ENCODE data around the gene CDC42EP1. TPM values are rescaled to one million over a fixed set of nuclear protein-coding genes. Genes with fewer than 3 reads are reported as not detected.

CDC42EP1 gene
- total RNA-seq, 2 donors from 2014 or later, result 28.6 to 97.0 TPM

- intact Hi-C loops (cut with DNase I), result no loop called here
- Histone ChIP-seq H3K27me3 (replicated peaks; ENCODE audit: insufficient read depth) (no peaks in the 10 kb centered on the region), H3K9me3 (no peaks in the 10 kb centered on the region), H3K4me3 (no peak overlapping the region), H3K4me1 (replicated peaks) (no peaks in the 10 kb centered on the region), H3K36me3 (no peaks in the 10 kb centered on the region), H3K27ac (no peak overlapping the region)
- DNase-seq (ENCODE audit: low spot score), result no peak
- TF ChIP-seq POLR2AphosphoS5 (IDR thresholded peaks at IDR 0.05) (no peak), POLR2A (IDR thresholded peaks at IDR 0.05) (no peak)
- TF ChIP-seq, protein P1, sequence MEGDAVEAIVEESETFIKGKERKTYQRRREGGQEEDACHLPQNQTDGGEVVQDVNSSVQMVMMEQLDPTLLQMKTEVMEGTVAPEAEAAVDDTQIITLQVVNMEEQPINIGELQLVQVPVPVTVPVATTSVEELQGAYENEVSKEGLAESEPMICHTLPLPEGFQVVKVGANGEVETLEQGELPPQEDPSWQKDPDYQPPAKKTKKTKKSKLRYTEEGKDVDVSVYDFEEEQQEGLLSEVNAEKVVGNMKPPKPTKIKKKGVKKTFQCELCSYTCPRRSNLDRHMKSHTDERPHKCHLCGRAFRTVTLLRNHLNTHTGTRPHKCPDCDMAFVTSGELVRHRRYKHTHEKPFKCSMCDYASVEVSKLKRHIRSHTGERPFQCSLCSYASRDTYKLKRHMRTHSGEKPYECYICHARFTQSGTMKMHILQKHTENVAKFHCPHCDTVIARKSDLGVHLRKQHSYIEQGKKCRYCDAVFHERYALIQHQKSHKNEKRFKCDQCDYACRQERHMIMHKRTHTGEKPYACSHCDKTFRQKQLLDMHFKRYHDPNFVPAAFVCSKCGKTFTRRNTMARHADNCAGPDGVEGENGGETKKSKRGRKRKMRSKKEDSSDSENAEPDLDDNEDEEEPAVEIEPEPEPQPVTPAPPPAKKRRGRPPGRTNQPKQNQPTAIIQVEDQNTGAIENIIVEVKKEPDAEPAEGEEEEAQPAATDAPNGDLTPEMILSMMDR (IDR thresholded peaks at IDR 0.05), result no peak
- WGBS, result 100% methylated on average over 1 of the region's 1 CpG
Observed at GRCh38 chr22:37516456-37516855, 43.8 kb upstream of the CDC42EP1 start.

DNA sequence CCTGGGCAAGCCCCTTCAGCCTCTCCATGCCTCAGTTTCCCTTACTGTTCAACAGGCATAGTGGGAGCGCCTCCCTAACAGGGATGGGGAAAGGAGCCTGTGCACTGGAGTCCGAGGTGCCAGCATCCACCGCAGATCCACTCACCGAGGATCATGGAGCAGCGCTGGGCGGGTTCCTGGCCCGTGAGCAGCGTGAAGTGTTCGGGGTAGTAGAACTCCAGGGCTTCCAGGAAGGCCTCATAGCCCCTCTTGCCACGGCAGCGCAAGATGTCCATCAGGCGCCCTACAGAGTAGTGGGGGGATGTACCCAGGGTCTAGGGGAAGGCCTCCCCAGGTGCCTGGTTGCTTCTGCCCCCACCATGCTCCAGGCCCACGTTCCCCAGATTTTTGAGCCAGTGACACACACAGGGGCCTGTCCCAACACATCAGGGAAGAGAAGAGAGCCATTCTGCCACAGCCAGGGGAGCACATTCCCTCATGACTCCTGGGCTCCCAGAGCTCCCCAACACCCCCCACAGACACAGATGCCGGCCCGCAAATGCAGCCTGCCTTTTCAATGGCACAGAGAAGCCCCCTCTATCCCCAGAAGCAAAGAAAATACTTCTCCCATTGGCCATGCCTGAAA, 42.3 kb upstream of the CDC42EP1 start:
- intact Hi-C loops (cut with DNase I), result no loop called here
- DNase-seq (ENCODE audit: low spot score), result no peak
- Histone ChIP-seq H3K4me3 (peak overlapping the region; percentile 52 to 65), H3K27ac (peak overlapping the region in 1 of 2 donors; percentile 41), H3K4me1 (replicated peaks) (no peaks in the 10 kb centered on the region), H3K9me3 (no peaks in the 10 kb centered on the region), H3K36me3 (no peaks in the 10 kb centered on the region), H3K27me3 (replicated peaks; ENCODE audit: insufficient read depth) (no peaks in the 10 kb centered on the region)
- 85% methylated on average over 15 of the region's 15 CpGs for WGBS
- TF ChIP-seq POLR2A (IDR thresholded peaks at IDR 0.05) (no peak), POLR2AphosphoS5 (IDR thresholded peaks at IDR 0.05) (no peak)
- TF ChIP-seq, protein P1 (IDR thresholded peaks at IDR 0.05), result no peak

DNA sequence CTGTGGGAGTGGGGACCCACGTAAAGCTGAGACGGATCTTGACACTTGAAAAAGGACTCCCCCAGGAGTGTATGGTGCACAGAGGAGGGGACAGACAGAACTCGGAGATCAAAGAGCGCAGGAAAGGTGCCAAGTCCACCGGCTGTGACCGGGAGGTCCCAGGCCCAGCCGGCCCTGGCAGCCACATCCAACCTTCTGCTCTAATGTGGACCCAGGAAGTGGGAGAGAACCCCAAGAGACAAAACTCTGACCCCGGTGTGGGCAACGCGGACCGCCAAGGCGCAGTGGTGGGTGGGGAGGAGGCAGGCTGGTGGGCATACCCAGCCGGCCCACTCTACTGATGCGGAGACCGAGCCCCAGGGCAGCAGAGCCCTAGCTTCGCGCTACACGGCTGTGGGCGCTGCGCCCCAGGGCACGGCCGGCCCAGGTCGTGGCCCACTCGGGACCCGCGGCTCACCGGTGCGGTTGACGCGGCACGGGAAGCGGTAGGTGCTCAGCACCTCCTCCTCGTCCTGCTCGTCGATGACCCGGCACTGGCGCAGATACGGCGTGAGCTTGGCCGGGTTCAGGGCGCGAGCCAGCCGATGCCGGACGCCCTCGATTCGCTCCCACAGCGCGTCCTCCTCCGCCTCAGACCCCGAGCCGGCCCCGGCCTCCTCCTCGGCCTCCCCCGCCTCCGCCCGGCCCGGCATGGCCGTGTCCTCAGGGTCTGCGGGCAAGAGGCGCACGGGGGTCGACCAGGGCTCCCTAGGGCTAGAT, 41.6 kb upstream of the CDC42EP1 start:
- intact Hi-C loops (cut with DNase I), result no loop called here
- no peaks in the 10 kb centered on the region for H3K4me1 ChIP-seq (replicated peaks)
- WGBS, result 24% methylated on average over 31 of the region's 63 CpGs

GRCh38 chr22:37519268-37520195, 40.7 kb upstream of the CDC42EP1 start, which contains the start of gene CARD10:
CARD10 (minus strand) TSS chr22:37519415; CDS start chr22:37519200, 215 bp downstream.
- 6% methylated on average over 46 of the region's 99 CpGs for whole genome bisulfite sequencing
- Histone ChIP-seq H3K4me3 (peak within 1 kb of the TSS; percentile 52 to 65), H3K36me3 (no peaks in the 10 kb centered on the region), H3K27ac (peak within 1 kb of the TSS; percentile 41 to 47), H3K9me3 (no peaks in the 10 kb centered on the region), H3K4me1 (replicated peaks) (no peaks in the 10 kb centered on the region), H3K27me3 (replicated peaks; ENCODE audit: insufficient read depth) (no peaks in the 10 kb centered on the region)
- TF ChIP-seq POLR2A (IDR thresholded peaks at IDR 0.05), result peak; percentile 26
- TF ChIP-seq, protein P1 (IDR thresholded peaks at IDR 0.05), result no peak
- intact Hi-C loops (cut with DNase I), result no loop called here
- DNase-seq (ENCODE audit: low spot score), result no peak

More for the DNA sequence above, 41.6 kb upstream of the CDC42EP1 start:
- TF ChIP-seq POLR2AphosphoS5 (IDR thresholded peaks at IDR 0.05), result no peak
- TF ChIP-seq POLR2A (IDR thresholded peaks at IDR 0.05), result no peak
- TF ChIP-seq, protein P1 (IDR thresholded peaks at IDR 0.05), result no peak
- H3K27ac ChIP-seq, result peak overlapping the region; percentile 41 to 47
- H3K36me3 ChIP-seq, result no peaks in the 10 kb centered on the region
- no peak for DNase-seq (ENCODE audit: low spot score)
- H3K4me3 ChIP-seq, result peak overlapping the region; percentile 52 to 65
- H3K27me3 ChIP-seq (replicated peaks; ENCODE audit: insufficient read depth), result no peaks in the 10 kb centered on the region
- H3K9me3 ChIP-seq, result no peaks in the 10 kb centered on the region
